ENCODE data around the gene WSCD2.

Gene WSCD2

DNA sequence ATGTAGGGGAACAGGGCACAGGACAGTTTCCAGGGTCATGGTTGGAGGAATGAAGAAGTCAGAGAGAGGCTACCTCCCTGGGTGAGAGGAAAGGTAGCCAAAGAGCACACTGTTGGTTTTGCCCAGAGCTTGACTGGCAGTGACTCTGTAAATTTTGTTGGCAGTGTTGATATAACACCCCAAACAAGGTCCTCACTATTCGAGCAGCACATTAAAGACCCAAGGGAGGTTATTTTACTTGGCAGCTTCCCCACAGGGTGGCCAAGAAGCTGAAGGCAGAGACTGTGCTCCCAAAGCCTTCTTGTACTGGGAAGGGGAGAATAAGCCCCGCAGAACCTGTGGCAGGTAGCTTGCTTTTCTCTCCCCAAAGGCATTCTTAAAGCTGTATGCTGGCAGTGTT, 40.6 kb downstream of the WSCD2 start:
- no peak for DNase-seq

DNA sequence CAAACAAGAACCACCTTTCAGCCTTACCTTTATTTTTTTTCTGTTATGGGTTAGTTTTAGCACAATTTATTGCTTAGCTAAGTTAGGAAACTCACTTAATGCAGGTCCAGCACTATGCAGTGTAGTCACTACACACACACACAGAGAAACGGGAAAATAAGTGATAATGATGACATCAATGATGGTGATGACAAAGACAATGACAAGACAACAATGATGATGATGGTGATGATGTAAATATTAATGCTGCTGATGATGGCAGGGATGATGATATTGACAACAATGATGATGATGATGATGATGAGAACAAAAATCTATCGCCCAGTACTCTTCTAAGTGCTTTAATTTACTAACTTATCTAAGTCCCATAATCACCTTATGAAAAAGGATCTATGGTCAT, 41.1 kb downstream of the WSCD2 start:
- no peak for DNase-seq

DNA sequence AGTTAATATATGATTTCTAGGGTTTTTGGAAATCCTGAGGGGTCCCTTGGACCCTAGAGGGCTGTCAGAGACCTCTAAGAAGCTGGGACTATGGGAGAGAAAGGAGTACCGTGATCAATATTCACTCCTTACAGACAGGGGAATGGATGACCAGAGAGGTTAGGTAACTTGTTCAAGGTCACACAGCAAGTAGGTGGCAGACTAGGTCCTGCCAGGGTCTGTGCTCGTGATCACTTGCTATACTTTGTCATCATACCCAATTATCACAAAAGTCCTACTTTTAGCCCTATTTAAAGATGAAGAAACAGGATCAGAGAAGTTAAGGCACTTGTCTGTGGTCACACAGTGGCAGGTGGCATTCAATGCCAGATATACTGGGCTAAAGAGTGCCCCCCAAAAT, 42.9 kb downstream of the WSCD2 start:
- no peak for DNase-seq

DNA sequence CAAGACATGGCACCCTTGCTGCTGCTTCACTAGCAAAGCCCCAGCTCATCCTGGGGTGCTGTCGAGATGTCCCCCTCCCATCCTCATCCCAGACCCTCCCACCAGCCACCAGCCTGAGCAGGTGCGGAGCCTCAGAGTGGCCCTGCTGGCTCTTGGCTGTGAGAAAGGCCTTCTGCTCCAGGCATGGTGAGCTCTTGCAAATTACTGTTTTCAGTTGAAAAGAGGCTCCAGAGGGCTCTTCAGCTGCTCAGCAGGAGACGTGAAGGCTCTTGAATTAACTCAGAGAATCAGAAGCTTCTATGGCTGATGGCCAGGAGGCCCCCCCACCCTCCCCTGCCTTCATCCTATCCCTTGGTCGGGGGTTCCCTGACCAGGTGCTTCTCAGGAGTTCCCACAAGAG, 44.1 kb downstream of the WSCD2 start:
- peak in 1 of 2 experiments; percentile 20 for DNase-seq

GRCh38 chr12:108173892-108174291, 44.8 kb downstream of the WSCD2 start:
- no peak for DNase-seq

DNA sequence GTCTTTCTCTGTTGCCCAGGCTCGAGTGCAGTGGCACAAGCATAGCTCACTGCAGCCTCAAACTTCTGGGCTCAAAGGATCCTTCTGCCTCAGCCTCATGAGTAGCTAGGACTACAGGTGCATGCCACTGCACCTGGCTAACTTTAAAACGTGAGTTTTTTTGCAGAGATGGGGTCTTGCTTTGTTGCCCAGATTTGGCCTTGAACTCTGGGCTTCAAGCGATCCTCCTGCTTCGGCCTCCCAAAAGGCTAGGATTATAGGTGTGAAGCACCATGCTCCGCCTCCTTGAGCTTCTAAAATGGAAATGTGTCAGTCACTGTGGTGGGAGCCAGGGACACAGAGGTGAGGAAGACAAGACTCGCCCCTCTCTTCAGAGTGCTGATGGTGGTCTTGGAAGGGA, 45.6 kb downstream of the WSCD2 start:
- no peak for DNase-seq

GRCh38 chr12:108175310-108175709, 46.2 kb downstream of the WSCD2 start:
- peak in 1 of 2 experiments; percentile 5 for DNase-seq

GRCh38 chr12:108176292-108176691, 47.2 kb downstream of the WSCD2 start:
- no peak for DNase-seq

DNA sequence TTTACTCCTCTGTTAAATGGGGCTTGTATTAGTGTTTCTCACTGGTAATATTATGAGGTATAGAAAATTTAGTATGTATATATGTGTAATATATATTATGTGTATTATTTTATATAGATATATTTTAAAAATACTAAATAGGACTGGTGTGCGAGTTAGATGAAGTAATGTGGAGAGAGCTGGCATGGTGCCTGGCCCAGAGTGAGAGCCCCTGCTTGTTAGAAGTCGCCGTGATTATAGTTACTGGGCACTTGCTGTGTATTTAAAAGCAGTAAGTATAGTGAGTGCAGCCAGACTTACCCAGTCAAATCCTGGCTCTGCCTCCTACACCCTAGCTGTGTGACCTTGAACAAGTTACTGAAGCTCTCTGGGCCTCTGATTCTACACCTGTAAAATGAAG, 48.0 kb downstream of the WSCD2 start:
- no peak for DNase-seq

- DNase-seq, result no peak
Measured at GRCh38 chr12:108179305-108179704, 50.2 kb downstream of the WSCD2 start.

DNA sequence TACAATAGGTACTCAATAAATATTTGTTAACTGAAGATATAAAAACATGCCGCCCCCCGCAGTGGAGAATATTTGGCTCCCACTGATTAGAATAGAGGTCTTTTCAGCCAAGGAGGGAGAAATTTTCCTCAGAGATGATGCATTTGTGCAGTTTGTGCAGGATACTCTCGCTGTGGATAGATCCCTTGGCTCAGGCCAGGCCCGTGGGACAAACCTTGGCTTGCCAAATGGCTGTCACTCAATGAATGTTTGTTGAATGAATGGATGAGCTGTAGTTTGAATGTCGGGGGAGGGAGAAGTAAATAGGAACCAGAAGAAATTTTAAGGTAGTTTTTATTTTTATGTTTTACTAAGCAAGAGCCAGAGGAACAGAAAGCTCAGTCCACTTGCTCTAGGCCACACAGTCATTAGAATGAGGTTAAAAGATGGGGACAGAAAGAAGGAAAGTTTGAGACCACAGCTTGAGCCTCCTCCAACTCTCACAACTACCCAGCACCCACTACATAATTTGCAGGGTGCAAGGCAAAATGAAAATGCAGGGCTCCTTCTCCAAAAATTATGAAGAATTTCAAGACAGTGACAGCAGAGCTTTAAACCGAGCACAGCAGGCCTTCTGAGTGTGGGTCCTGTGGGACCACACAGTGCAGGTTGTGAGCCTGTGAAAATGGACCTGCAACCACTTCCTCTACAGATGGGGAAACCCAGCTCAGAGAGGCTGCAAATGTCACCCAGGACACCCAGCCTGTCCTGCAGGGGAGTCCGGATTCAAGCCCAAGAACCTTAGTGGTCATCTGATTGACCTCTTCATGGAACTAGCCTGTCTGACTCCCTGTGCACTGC, 51.4 kb downstream of the WSCD2 start:
- DNase-seq, result no peak

- DNase-seq, result no peak
Measured at GRCh38 chr12:108181095-108181454, 52.0 kb downstream of the WSCD2 start.

DNA sequence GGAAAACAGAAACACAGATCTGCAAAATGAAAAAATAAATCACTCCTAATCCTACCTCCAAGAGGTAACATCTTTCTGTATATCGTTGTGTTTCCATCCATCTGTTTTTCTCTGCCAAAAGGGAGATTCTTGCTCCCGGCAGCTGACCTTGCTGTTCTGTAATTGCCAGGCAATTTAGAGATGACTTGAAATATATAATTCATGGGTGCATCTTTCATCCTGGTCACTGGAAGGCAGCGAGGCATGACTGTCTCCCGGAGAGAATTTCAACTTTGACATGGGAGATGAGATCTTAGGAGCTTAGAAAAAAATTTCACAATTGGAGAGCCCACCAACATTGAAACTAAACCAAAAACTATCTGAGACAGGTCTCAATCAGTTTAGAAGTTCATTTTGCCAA, 53.0 kb downstream of the WSCD2 start:
- DNase-seq, result no peak

GRCh38 chr12:108185002-108185401, 55.9 kb downstream of the WSCD2 start:
- DNase-seq, result no peak

- DNase-seq, result peak in 1 of 2 experiments; percentile 34
Measured at GRCh38 chr12:108187831-108188230, 58.7 kb downstream of the WSCD2 start.

DNA sequence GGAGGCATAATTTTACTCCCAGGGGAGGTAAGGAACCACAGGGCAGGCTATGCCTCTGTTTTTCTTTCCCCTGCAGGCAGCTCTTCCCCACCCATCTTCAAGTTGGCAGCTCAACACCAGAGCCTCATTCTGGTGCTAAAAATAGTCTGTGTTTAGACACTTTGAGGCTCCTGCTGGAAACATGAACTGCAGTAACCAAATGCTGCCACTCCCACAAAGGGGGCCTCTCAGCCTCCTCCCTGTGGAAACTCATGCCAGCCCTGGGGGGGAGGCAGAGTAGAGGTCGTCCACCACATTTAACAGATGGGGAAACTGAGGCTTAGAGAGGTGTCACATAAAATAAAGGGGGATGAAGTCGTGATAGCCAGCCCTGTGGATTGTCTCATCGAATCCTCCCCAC, 61.4 kb downstream of the WSCD2 start:
- DNase-seq, result peak in 1 of 2 experiments; percentile 57

DNA sequence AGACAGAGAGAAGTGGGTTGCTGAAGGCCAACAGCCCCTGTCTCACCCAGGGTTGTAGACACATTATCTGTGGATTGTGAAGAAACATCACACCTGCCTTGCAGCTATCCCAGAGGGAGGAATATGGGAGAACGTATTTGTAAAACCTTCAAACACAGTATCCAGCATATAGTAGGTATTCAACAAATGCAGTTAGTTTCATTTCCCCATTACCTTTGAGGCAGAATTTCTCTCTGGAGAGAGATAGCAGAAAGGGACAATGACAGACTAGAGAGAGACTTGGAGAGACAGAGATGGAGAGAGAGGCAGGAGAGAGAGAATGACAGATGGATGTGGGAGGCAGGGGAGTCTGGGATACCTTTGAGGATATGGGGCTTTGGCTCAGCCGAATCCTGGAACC, 62.0 kb downstream of the WSCD2 start:
- no peak for DNase-seq

GRCh38 chr12:108191938-108192337, 62.9 kb downstream of the WSCD2 start:
- no peak for DNase-seq

GRCh38 chr12:108193493-108193892, 64.4 kb downstream of the WSCD2 start:
- no peak for DNase-seq

- peak in 1 of 2 experiments; percentile 39 for DNase-seq
Measured at GRCh38 chr12:108193917-108194316, 64.8 kb downstream of the WSCD2 start.

DNA sequence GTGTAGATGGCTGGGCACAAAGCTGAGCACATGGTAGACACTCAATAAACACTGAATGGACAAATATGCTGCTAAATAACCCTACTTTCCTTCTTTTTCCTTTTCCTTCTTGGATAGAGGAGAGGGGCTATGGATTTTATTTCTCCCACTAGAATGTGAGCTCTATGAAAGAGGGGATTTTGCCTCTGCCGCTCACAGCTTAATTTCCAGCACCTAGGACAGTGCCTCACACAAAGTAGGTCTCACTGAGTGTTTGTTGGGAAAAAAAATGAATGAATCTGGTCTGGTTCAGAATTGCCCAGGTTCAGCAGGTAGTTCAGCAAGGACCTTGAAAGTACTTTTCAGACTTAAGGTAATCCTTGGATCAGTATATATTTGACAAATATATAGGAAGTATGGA, 65.5 kb downstream of the WSCD2 start:
- DNase-seq, result no peak

DNA sequence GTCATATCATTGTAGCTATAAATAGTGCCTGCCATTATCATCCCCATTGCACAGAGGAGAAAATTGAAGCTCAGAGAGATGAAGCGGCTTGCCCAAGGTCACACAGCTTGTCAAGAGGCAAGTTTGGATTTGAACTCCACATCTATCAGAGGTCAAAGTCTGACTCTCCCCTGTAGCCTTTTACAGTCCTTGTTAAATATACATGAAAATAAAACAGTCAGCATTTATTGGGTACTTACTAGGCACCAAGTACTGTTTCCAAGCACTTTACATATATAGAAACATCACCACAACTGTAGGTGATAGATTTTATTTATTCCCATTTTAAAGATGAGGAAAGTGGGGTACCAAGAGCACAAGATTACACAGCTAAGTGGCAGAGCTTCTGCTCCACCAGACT, 67.2 kb downstream of the WSCD2 start:
- DNase-seq, result no peak

- DNase-seq, result no peak
Measured at GRCh38 chr12:108196921-108197320, 67.8 kb downstream of the WSCD2 start.

GRCh38 chr12:108198043-108198442, 69.0 kb downstream of the WSCD2 start:
- DNase-seq, result no peak

DNA sequence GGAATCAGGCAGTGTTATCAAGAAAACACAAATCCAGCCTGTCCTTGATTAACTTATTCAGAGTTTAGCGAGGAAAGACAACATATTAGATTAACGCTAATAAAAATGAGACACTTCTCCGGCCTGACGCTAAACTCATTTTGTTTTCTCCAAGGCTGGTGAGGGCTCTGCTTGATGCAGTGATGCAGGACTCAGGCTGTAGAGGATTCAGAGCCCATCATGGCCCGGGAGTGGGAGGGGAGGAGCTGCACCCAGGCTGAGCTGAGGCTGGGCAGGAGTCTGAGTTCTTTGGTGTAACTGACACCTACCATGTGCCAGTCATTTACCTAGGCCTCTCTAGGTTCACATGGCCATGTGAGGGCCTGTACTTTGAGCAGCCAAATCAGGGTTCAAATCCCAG, 70.0 kb downstream of the WSCD2 start:
- DNase-seq, result no peak

Measured in NCI-H446 (cell line).